ENCODE measurements around the gene TANGO6.
A peak's percentile ranks its signal among the peaks of the same experiment; 100 is the strongest.
"Not testable (repeated sequence)": the region's sequence is repeated elsewhere in the genome, so short reads cannot be mapped to it uniquely, and the experiment has no call there.

Gene TANGO6

GRCh38 chr16:69057400-69058378 is 214.4 kb downstream of the TANGO6 start:
- no peak for DNase-seq (ENCODE audit: low spot score)

DNA sequence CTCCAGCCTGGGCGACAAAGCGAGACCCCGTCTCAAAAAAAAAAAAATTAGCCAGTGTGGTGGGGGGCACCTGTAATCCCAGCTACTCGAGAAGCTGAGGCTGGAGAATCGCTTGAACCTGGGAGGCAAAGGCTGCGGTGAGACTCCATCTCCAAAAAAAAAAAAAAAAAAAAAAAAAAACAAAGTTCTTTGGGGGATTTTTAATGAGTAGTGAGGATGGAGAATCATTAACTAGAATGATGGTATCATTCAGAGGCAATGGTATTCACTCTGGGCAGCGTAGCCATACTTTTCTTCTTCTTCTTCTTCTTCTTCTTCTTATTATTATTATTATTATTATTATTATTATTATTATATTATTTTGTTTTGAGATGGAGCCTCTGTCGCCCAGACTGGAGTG is 220.2 kb downstream of the TANGO6 start:
- not testable (repeated sequence) for DNase-seq (ENCODE audit: low spot score)

- no peak for DNase-seq (ENCODE audit: low spot score)
These were observed 220.9 kb downstream of the TANGO6 start for GRCh38 chr16:69064124-69064763.

- no peak for DNase-seq (ENCODE audit: low spot score)
These were observed 221.5 kb downstream of the TANGO6 start for GRCh38 chr16:69064764-69065313.

GRCh38 chr16:69069504-69069903 is 226.2 kb downstream of the TANGO6 start:
- DNase-seq (ENCODE audit: low spot score): no peak

DNA sequence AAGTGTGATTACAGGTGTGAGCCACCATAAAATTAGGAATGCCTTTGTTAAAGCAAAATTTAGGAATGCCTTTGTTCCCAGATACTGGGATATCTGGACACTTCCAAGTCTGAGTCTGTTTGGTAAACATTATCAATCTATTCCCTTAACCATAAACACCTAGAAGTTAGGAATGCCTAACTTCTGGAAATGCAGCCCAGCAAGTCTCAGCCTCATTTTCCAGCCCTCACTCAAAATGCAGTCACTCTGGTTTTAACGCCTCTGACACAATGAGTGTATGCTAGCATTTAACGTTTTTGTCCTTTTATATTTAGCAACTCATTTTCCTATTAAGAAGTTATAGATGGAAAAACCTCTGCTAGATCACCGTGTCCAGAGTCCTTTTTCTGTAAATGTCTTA is 227.7 kb downstream of the TANGO6 start:
- DNase-seq (ENCODE audit: low spot score): no peak

GRCh38 chr16:69072640-69072974 is 229.3 kb downstream of the TANGO6 start:
- no peak for DNase-seq (ENCODE audit: low spot score)

DNA sequence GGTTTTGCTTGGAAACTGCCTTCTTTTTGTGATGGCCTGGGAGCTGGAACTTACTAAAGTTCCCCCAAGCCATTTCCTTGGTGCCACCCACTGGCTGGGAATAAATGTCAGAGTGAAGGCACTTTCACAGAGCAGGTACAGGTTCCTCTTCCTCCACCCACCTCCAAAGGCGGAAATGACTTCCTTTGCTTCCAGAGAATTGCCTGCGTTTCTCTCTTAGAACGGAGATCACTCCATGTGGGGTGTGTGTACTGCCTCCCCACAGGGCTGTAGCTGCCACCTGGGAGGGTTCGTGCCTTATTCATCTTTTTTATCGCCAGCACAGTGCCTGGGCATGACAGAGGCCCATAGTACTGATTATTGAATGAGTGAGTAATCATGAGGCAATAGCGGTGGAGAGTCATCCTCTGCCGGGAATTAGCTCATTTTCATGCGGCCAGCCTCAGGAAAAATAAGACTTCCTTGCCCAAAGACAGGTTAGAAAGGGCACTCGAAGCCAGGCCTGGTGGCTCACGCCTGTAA is 229.9 kb downstream of the TANGO6 start:
- no peak for DNase-seq (ENCODE audit: low spot score)

GRCh38 chr16:69077251-69077650 is 233.9 kb downstream of the TANGO6 start:
- no peak for DNase-seq (ENCODE audit: low spot score)

- no peak for DNase-seq (ENCODE audit: low spot score)
These were observed 234.7 kb downstream of the TANGO6 start for GRCh38 chr16:69078073-69078472.

- DNase-seq (ENCODE audit: low spot score): no peak
These were observed 236.4 kb downstream of the TANGO6 start for GRCh38 chr16:69079697-69080096.

GRCh38 chr16:69083306-69083941 is 240.1 kb downstream of the TANGO6 start:
- no peak for DNase-seq (ENCODE audit: low spot score)

- no peak for DNase-seq (ENCODE audit: low spot score)
These were observed 241.0 kb downstream of the TANGO6 start for GRCh38 chr16:69084289-69084688.

GRCh38 chr16:69085032-69085695 is 241.8 kb downstream of the TANGO6 start:
- no peak for DNase-seq (ENCODE audit: low spot score)

GRCh38 chr16:69087161-69087581 is 243.8 kb downstream of the TANGO6 start:
- DNase-seq (ENCODE audit: low spot score): no peak

DNA sequence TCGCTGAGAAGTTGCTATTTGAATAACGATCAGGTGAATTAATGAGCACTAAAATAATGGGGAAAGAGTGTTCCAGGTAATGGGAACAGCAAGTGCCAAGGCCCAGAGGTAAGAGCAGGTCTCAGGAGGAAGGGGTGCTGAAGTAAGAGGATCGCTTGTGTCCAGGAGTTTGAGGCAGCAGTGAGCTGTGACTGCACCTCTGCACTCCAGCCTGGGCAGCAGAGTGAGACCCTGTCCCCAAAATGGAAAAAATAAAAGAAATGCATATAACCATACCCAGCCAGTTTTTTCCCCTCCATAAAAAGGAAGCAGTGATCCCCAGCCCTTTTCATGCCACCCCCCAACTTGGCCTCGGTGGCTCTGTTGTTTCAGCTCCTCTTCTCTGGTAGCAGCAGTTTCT is 245.4 kb downstream of the TANGO6 start:
- DNase-seq (ENCODE audit: low spot score): no peak

DNA sequence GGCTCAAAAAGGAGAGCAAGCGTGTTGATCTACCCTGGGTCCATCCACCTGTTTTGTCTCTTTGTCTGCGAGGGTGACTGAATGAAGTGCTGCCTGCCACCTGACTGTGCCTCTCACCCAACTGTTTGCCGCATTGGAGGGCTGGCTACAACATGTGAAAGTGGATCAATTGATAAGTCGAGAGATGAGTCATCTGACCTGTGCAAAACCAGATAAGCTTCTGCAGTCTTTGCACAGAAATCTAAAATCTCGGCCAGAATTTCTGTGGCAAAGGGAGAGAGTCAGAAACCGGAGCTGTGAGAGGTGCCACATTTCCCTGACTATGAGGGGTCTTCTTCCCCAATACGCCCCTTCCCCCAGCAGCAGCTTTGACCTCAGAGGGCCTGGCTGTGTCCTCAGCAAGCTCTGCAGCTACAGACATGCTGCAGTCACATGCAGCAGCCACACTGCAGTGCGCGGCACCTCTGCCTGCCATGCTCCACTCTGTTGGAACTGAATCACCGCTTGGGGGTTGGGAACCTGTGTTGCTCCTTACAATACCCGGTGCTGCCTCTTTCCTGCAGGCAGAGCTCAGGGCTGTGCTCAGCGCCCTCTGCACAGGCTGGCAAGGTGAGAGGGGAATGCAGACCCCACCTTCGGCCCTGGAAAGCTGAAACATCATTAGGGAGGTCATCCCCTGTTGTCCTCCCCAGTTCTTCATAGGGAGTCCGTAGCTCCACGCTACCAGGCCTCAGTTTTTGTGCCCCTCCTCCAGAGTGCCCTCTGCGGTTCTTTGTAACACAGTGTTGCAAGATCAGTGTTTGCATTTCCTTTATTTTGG is 246.0 kb downstream of the TANGO6 start:
- DNase-seq (ENCODE audit: low spot score): peak; percentile 82

- no peak for DNase-seq (ENCODE audit: low spot score)
These were observed 250.6 kb downstream of the TANGO6 start for GRCh38 chr16:69093974-69094373.

DNA sequence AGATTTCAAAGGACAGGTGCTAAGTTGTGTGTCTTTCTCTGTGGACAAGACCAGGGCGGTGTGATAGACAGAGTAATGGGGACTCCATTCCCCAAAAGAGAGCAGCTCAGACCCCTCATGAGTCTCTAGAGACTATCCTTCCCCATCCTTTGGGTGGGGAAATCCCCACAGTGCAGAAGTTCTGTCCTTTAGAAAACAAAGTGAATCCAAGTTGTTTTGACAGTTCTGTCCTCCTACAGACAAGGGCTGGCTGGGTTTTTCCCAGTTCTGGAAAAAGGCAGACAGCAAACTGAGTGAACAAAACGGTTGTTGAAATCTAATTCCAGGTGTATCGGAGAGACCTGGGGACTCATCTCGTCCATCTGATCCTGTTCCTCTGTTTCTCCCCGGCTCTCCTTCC is 251.2 kb downstream of the TANGO6 start:
- no peak for DNase-seq (ENCODE audit: low spot score)

DNA sequence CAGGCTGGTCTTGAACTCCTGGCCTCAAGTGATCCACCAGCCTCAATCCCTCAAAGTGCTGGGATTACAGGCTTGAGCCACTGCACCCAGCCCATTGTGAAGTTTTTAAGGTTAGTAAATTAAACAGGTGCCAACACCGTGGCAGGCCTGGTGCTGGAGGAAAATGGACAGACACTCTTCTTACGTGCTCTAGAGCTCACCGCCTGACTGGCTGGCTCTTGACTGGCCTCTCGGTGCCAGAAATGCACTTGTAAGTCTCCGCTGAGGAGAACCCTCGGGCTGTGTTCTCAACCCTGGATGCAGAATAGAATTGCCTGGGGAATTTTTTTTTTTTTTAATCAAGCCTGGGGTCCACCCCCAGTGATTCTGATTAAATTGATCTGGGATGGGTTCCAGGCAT is 251.9 kb downstream of the TANGO6 start:
- DNase-seq (ENCODE audit: low spot score): no peak
